GM23338 (cell line): Measurements from ENCODE around the gene FBLN2. TPM values are rescaled to one million over a fixed set of nuclear protein-coding genes. Genes with fewer than 3 reads are reported as not detected.

Experiments
- ATAC-seq: fragments of 200-7000 bp; cut with Tn5 transposase; 3 replicates; pipeline ENCODE4 v1.9.1; 2020
- DNase-seq: peaks from one replicate; pipeline ENCODE4 v3.0.0-alpha.2; 2015; ENCODE audit warnings: low spot score
- H2AFZ ChIP-seq: fragments of 200-600 bp; sonication (generic); 2 replicates; pipeline ENCODE4 v1.8.0; 2016; ENCODE audit warnings: antibody characterized with exemption, mild to moderate bottlenecking, moderate library complexity
- H3F3A ChIP-seq: fragments of 200-600 bp; sonication (generic); replicated peaks from 2 replicates; pipeline ENCODE4 v1.8.0; 2017; ENCODE audit warnings: antibody characterized with exemption, mixed run types, low read depth
- H3K27ac ChIP-seq: fragments of 200-600 bp; sonication (generic); 2 replicates; pipeline ENCODE4 v1.6.1; 2016; ENCODE audit warnings: low read depth
- H3K27me3 ChIP-seq: fragments of 200-600 bp; sonication (generic); 2 replicates; pipeline ENCODE4 v1.8.0; 2016; ENCODE audit warnings: mild to moderate bottlenecking, mixed run types, moderate library complexity; ENCODE audit not compliant: insufficient read depth
- H3K36me3 ChIP-seq: fragments of 200-600 bp; sonication (generic); 2 replicates; pipeline ENCODE4 v1.8.0; 2016; ENCODE audit warnings: mild to moderate bottlenecking; ENCODE audit not compliant: insufficient read depth
- H3K4me1 ChIP-seq: fragments of 200-600 bp; sonication (generic); 2 replicates; pipeline ENCODE4 v1.8.0; 2016; ENCODE audit warnings: mild to moderate bottlenecking, moderate library complexity; ENCODE audit not compliant: insufficient read depth
- H3K4me2 ChIP-seq: fragments of 200-600 bp; sonication (generic); 2 replicates; pipeline ENCODE4 v1.7.1; 2017; ENCODE audit warnings: mixed run types
- H3K4me3 ChIP-seq: fragments of 200-600 bp; sonication (generic); 2 replicates; pipeline ENCODE4 v1.6.1; 2016; ENCODE audit warnings: mixed run types
- H3K79me2 ChIP-seq: fragments of 200-600 bp; sonication (generic); replicated peaks from 2 replicates; pipeline ENCODE4 v1.8.0; 2017; ENCODE audit warnings: mild to moderate bottlenecking; ENCODE audit not compliant: insufficient read depth
- H3K9me2 ChIP-seq: fragments of 200-600 bp; sonication (generic); 2 replicates; pipeline ENCODE4 v1.8.0; 2017; ENCODE audit not compliant: insufficient read depth
- H4K20me1 ChIP-seq: fragments of 200-600 bp; sonication (generic); replicated peaks from 2 replicates; pipeline ENCODE4 v1.8.0; 2017; ENCODE audit warnings: mild to moderate bottlenecking; ENCODE audit not compliant: insufficient read depth
- H3K27ac Mint-ChIP-seq: 2 replicates; pipeline ENCODE4 v1.8.0; 2020; ENCODE audit warnings: inconsistent platforms, mild to moderate bottlenecking, moderate library complexity, mixed read lengths
- H3K27me3 Mint-ChIP-seq: 3 replicates; pipeline ENCODE4 v1.8.0; 2022; ENCODE audit warnings: low read depth, mild to moderate bottlenecking, moderate library complexity, mixed read lengths, inconsistent platforms; ENCODE audit not compliant: insufficient read depth, poor library complexity
- H3K36me3 Mint-ChIP-seq: 3 replicates; pipeline ENCODE4 v1.8.0; 2021; ENCODE audit warnings: low read depth, mild to moderate bottlenecking, inconsistent platforms, moderate library complexity, mixed read lengths
- H3K4me1 Mint-ChIP-seq: 3 replicates; pipeline ENCODE4 v1.8.0; 2020; ENCODE audit warnings: mild to moderate bottlenecking, inconsistent platforms, mixed read lengths
- H3K4me3 Mint-ChIP-seq: 3 replicates; pipeline ENCODE4 v1.8.0; 2021; ENCODE audit warnings: moderate library complexity, mild to moderate bottlenecking, inconsistent platforms, mixed read lengths
- H3K9me3 Mint-ChIP-seq: 3 replicates; pipeline ENCODE4 v1.8.0; 2020; ENCODE audit warnings: moderate library complexity, mild to moderate bottlenecking, inconsistent platforms, mixed read lengths
- CREB1 ChIP-seq: fragments of 250-450 bp; sonication (Bioruptor Pico); IDR thresholded peaks from 2 replicates; pipeline ENCODE4 v1.5.0; 2020; ENCODE audit warnings: low read depth, mild to moderate bottlenecking, moderate library complexity
- CTCF ChIP-seq, 2 experiments: fragments of 200-600 bp in 1 of 2; sonication (generic) in 1 of 2; conservative IDR thresholded peaks; 2 replicates each; pipeline versions ENCODE4 v1.5.1 to v1.6.1; 2016 to 2017; ENCODE audit warnings: antibody characterized with exemption in 2 of 2, low read depth in 2 of 2, mild to moderate bottlenecking in 2 of 2, moderate library complexity in 1 of 2
- ETS1 ChIP-seq: IDR thresholded peaks from 2 replicates; pipeline ENCODE4 v1.6.1; 2016; ENCODE audit warnings: antibody characterized with exemption
- EZH2 ChIP-seq: fragments of 200-600 bp; sonication (generic); IDR thresholded peaks from one replicate; pipeline ENCODE4 v1.8.0; 2017; ENCODE audit warnings: antibody characterized with exemption, mild to moderate bottlenecking, low read depth; ENCODE audit not compliant: unreplicated experiment
- EZH2phosphoT487 ChIP-seq: fragments of 200-600 bp; sonication (generic); IDR thresholded peaks from one replicate; pipeline ENCODE4 v1.8.1; 2018; ENCODE audit warnings: antibody characterized with exemption; ENCODE audit not compliant: unreplicated experiment
- JUNB ChIP-seq: IDR thresholded peaks from one replicate; pipeline ENCODE4 v1.6.1; 2016; ENCODE audit warnings: antibody characterized with exemption; ENCODE audit not compliant: unreplicated experiment
- NANOG ChIP-seq: IDR thresholded peaks from 2 replicates; pipeline ENCODE4 v1.6.1; 2016; ENCODE audit warnings: antibody characterized with exemption, borderline replicate concordance
- POLR2AphosphoS5 ChIP-seq: IDR thresholded peaks from 2 replicates; pipeline ENCODE4 v1.6.1; 2016; ENCODE audit warnings: antibody characterized with exemption, low read depth
- STAT1 ChIP-seq: IDR thresholded peaks from one replicate; pipeline ENCODE4 v1.6.1; 2016; ENCODE audit warnings: antibody characterized with exemption; ENCODE audit not compliant: unreplicated experiment
- ZNF114 ChIP-seq: fragments of 250-450 bp; sonication (Bioruptor Pico); IDR thresholded peaks from 2 replicates; pipeline ENCODE4 v1.5.0; 2020; ENCODE audit warnings: mild to moderate bottlenecking, moderate library complexity
- ZNF331 ChIP-seq: fragments of 250-450 bp; sonication (Bioruptor Pico); IDR thresholded peaks from 2 replicates; pipeline ENCODE4 v1.5.0; 2020; ENCODE audit warnings: low read depth, mild to moderate bottlenecking, moderate library complexity
- polyA plus RNA-seq: library from polyadenylated mRNA; unstranded; fragments of >200 nt; fragmentation: Nextera tagmentation; extraction: Ambion mirVana; gene quantifications from 2 replicates; pipeline ENCODE4 v1.2.1, GENCODE V29; 2016
- total RNA-seq: library from RNA; depleted of rRNA; stranded (reverse); fragments of >200 nt; shearing (Covaris generic); gene quantifications from 2 replicates; pipeline ENCODE4 v1.2.3, GENCODE V29; 2014
- TF ChIP-seq, protein P1 (sequence below): IDR thresholded peaks from one replicate; pipeline ENCODE4 v1.6.1; 2018; ENCODE audit warnings: antibody characterized with exemption; ENCODE audit not compliant: unreplicated experiment
- TF ChIP-seq, protein P2 (sequence below): fragments of 250-450 bp; sonication (Bioruptor Pico); IDR thresholded peaks from 2 replicates; pipeline ENCODE4 v1.5.0; 2020; ENCODE audit warnings: mild to moderate bottlenecking, moderate library complexity

FBLN2 gene
- total and polyA plus RNA-seq, 2 experiments from 2014 or later = 18.8 to 26.8 TPM

GRCh38 chr3:13525827-13526625 is 22.9 kb upstream of the FBLN2 start:
- Histone ChIP-seq H4K20me1 (no peaks in the 10 kb centered on the region), H3K4me1 (peaks cover 11% of the 10 kb centered on the region; the same call in 1 of the 2 replicates), H3K9me2 (no peaks in the 10 kb centered on the region), H3K27ac (no peak overlapping the region; the same call in 1 of the 2 replicates), H3K79me2 (no peaks in the 10 kb centered on the region), H3F3A (no peaks in the 10 kb centered on the region), H3K27me3 (no peaks in the 10 kb centered on the region), H3K4me3 (no peak overlapping the region), H3K4me2 (no peak overlapping the region), H2AFZ (peak overlapping the region; percentile 96), H3K36me3 (no peaks in the 10 kb centered on the region)
- ATAC-seq (peak; percentile 46), DNase-seq (no peak)
- H3K4me1 Mint-ChIP-seq = peaks cover 30% of the 10 kb centered on the region
- TF ChIP-seq POLR2AphosphoS5 (no peak), CTCF (conservative IDR thresholded peaks at IDR 0.05; ENCODE audit: low read depth in 2 of 2) (no peak), CREB1 (CRISPR knock-in tag) (no peak), JUNB (no peak), NANOG (no peak), ZNF331 (CRISPR knock-in tag) (no peak), ETS1 (no peak), EZH2 (no peak), STAT1 (no peak), ZNF114 (CRISPR knock-in tag) (no peak), EZH2phosphoT487 (no peak)
- TF ChIP-seq, protein P1, sequence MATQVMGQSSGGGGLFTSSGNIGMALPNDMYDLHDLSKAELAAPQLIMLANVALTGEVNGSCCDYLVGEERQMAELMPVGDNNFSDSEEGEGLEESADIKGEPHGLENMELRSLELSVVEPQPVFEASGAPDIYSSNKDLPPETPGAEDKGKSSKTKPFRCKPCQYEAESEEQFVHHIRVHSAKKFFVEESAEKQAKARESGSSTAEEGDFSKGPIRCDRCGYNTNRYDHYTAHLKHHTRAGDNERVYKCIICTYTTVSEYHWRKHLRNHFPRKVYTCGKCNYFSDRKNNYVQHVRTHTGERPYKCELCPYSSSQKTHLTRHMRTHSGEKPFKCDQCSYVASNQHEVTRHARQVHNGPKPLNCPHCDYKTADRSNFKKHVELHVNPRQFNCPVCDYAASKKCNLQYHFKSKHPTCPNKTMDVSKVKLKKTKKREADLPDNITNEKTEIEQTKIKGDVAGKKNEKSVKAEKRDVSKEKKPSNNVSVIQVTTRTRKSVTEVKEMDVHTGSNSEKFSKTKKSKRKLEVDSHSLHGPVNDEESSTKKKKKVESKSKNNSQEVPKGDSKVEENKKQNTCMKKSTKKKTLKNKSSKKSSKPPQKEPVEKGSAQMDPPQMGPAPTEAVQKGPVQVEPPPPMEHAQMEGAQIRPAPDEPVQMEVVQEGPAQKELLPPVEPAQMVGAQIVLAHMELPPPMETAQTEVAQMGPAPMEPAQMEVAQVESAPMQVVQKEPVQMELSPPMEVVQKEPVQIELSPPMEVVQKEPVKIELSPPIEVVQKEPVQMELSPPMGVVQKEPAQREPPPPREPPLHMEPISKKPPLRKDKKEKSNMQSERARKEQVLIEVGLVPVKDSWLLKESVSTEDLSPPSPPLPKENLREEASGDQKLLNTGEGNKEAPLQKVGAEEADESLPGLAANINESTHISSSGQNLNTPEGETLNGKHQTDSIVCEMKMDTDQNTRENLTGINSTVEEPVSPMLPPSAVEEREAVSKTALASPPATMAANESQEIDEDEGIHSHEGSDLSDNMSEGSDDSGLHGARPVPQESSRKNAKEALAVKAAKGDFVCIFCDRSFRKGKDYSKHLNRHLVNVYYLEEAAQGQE = no peak
- TF ChIP-seq, protein P2, sequence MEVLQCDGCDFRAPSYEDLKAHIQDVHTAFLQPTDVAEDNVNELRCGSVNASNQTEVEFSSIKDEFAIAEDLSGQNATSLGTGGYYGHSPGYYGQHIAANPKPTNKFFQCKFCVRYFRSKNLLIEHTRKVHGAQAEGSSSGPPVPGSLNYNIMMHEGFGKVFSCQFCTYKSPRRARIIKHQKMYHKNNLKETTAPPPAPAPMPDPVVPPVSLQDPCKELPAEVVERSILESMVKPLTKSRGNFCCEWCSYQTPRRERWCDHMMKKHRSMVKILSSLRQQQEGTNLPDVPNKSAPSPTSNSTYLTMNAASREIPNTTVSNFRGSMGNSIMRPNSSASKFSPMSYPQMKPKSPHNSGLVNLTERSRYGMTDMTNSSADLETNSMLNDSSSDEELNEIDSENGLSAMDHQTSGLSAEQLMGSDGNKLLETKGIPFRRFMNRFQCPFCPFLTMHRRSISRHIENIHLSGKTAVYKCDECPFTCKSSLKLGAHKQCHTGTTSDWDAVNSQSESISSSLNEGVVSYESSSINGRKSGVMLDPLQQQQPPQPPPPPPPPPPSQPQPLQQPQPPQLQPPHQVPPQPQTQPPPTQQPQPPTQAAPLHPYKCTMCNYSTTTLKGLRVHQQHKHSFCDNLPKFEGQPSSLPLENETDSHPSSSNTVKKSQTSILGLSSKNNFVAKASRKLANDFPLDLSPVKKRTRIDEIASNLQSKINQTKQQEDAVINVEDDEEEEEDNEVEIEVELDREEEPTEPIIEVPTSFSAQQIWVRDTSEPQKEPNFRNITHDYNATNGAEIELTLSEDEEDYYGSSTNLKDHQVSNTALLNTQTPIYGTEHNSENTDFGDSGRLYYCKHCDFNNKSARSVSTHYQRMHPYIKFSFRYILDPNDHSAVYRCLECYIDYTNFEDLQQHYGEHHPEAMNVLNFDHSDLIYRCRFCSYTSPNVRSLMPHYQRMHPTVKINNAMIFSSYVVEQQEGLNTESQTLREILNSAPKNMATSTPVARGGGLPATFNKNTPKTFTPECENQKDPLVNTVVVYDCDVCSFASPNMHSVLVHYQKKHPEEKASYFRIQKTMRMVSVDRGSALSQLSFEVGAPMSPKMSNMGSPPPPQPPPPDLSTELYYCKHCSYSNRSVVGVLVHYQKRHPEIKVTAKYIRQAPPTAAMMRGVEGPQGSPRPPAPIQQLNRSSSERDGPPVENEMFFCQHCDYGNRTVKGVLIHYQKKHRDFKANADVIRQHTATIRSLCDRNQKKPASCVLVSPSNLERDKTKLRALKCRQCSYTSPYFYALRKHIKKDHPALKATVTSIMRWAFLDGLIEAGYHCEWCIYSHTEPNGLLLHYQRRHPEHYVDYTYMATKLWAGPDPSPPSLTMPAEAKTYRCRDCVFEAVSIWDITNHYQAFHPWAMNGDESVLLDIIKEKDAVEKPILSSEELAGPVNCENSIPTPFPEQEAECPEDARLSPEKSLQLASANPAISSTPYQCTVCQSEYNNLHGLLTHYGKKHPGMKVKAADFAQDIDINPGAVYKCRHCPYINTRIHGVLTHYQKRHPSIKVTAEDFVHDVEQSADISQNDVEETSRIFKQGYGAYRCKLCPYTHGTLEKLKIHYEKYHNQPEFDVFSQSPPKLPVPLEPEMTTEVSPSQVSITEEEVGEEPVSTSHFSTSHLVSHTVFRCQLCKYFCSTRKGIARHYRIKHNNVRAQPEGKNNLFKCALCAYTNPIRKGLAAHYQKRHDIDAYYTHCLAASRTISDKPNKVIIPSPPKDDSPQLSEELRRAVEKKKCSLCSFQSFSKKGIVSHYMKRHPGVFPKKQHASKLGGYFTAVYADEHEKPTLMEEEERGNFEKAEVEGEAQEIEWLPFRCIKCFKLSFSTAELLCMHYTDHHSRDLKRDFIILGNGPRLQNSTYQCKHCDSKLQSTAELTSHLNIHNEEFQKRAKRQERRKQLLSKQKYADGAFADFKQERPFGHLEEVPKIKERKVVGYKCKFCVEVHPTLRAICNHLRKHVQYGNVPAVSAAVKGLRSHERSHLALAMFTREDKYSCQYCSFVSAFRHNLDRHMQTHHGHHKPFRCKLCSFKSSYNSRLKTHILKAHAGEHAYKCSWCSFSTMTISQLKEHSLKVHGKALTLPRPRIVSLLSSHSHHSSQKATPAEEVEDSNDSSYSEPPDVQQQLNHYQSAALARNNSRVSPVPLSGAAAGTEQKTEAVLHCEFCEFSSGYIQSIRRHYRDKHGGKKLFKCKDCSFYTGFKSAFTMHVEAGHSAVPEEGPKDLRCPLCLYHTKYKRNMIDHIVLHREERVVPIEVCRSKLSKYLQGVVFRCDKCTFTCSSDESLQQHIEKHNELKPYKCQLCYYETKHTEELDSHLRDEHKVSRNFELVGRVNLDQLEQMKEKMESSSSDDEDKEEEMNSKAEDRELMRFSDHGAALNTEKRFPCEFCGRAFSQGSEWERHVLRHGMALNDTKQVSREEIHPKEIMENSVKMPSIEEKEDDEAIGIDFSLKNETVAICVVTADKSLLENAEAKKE = no peak
- no peak overlapping the region for H3K4me3 Mint-ChIP-seq
- H3K27ac Mint-ChIP-seq = peak overlapping the region; percentile 86
- peaks cover 13% of the 10 kb centered on the region for H3K27me3 Mint-ChIP-seq
- peaks cover 7% of the 10 kb centered on the region for H3K36me3 Mint-ChIP-seq
- peaks cover 16% of the 10 kb centered on the region; the same call in 2 of the 3 replicates for H3K9me3 Mint-ChIP-seq
